HG02943 (cell line): Measurements from ENCODE around the gene DUS2.
"Not testable (repeated sequence)": the region's sequence is repeated elsewhere in the genome, so short reads cannot be mapped to it uniquely, and the experiment has no call there.

Experiments used
- ATAC-seq: cut with Tn5 transposase; IDR thresholded peaks from one replicate; pipeline ENCODE4 v1.9.1; 2021; ENCODE audit warnings: mild to moderate bottlenecking, low read depth, moderate library complexity; ENCODE audit not compliant: unreplicated experiment

The DUS2 gene

GRCh38 chr16:68088130-68088972, 65.3 kb downstream of the DUS2 start:
- ATAC-seq = no peak

- ATAC-seq = no peak
Measured at GRCh38 chr16:68089067-68089466, 66.0 kb downstream of the DUS2 start.

- no peak for ATAC-seq
Measured at GRCh38 chr16:68090130-68090529, 67.0 kb downstream of the DUS2 start.

GRCh38 chr16:68090533-68090932, 67.4 kb downstream of the DUS2 start:
- no peak for ATAC-seq

GRCh38 chr16:68091380-68092261, 68.5 kb downstream of the DUS2 start:
- no peak for ATAC-seq

GRCh38 chr16:68092275-68092674, 69.2 kb downstream of the DUS2 start:
- ATAC-seq = not testable (repeated sequence)

GRCh38 chr16:68093816-68094613, 70.9 kb downstream of the DUS2 start:
- ATAC-seq = no peak

- ATAC-seq = no peak
Measured at GRCh38 chr16:68094614-68094934, 71.5 kb downstream of the DUS2 start.

GRCh38 chr16:68096491-68096890, 73.4 kb downstream of the DUS2 start:
- ATAC-seq = no peak

GRCh38 chr16:68097088-68097487, 74.0 kb downstream of the DUS2 start:
- no peak for ATAC-seq

- ATAC-seq = no peak
Measured at GRCh38 chr16:68097895-68098294, 74.8 kb downstream of the DUS2 start.

- ATAC-seq = no peak
Measured at GRCh38 chr16:68100488-68100887, 77.4 kb downstream of the DUS2 start.

- no peak for ATAC-seq
Measured at GRCh38 chr16:68105611-68106010, 82.5 kb downstream of the DUS2 start.

- ATAC-seq = not testable (repeated sequence)
Measured at GRCh38 chr16:68107230-68107928, 84.3 kb downstream of the DUS2 start.

GRCh38 chr16:68109156-68109555, 86.1 kb downstream of the DUS2 start:
- ATAC-seq = not testable (repeated sequence)

GRCh38 chr16:68110611-68111010, 87.5 kb downstream of the DUS2 start:
- ATAC-seq = not testable (repeated sequence)

GRCh38 chr16:68111379-68111778, 88.3 kb downstream of the DUS2 start:
- no peak for ATAC-seq

GRCh38 chr16:68113059-68113761, 90.1 kb downstream of the DUS2 start:
- ATAC-seq = no peak

- no peak for ATAC-seq
Measured at GRCh38 chr16:68113765-68114240, 90.7 kb downstream of the DUS2 start.
